ENCODE measurements around the gene RANBP1. TPM values are rescaled to one million over a fixed set of nuclear protein-coding genes. Genes with fewer than 3 reads are reported as not detected.

RANBP1 gene
- total and polyA plus RNA-seq, 7 donors = 32.2 to 161 (median 52.1) TPM

- Histone ChIP-seq H3K27me3 (ENCODE audit: insufficient read depth in 3 of 3, low read length in 2 of 3) (no peaks in the 10 kb centered on the region), H3K36me3 (ENCODE audit: insufficient read depth in 1 of 2, low read depth in 1 of 2) (peaks cover 0 to under 1% of the 10 kb centered on the region in 2 donors), H3K27ac (peak overlapping the region; percentile 88), H3K4me3 (peak overlapping the region; percentile 98), H3K4me1 (peaks cover 45% of the 10 kb centered on the region), H3K9me3 (no peaks in the 10 kb centered on the region)
- no peak for TF ChIP-seq CTCF (IDR thresholded peaks at IDR 0.05)
- 0 to 2% (median 0%) methylated on average over 9 to 34 of the region's 34 CpGs for WGBS, 3 donors
- ATAC-seq = peak; percentile 28 to 65 (median 54)
- intact Hi-C loops (cut with DNase I) = loop anchor here (5.0 kb wide), 2 partner anchors 37 to 58 kb away; partner anchors contain the start of genes RANBP1 (in 1 of the 2), TANGO2 (in 1 of the 2) and TRMT2A (in 1 of the 2)
- DNase-seq = peak; percentile 64 to 83
Measured at GRCh38 chr22:20080445-20080775, 35.5 kb upstream of the RANBP1 start.

GRCh38 chr22:20080776-20081654 lies 34.9 kb upstream of the RANBP1 start:
- ATAC-seq (peak in 2 of 4 donors; percentile 2 to 6), DNase-seq (no peak)
- Histone ChIP-seq H3K36me3 (ENCODE audit: insufficient read depth in 1 of 2, low read depth in 1 of 2) (peaks cover under 1 to 6% of the 10 kb centered on the region in 2 donors), H3K9me3 (no peaks in the 10 kb centered on the region), H3K4me3 (peak overlapping the region; percentile 98), H3K27ac (peak overlapping the region; percentile 88), H3K27me3 (ENCODE audit: insufficient read depth in 3 of 3, low read length in 2 of 3) (no peaks in the 10 kb centered on the region), H3K4me1 (peaks cover 49% of the 10 kb centered on the region)
- 4 to 8% (median 6%) methylated on average over 27 of the region's 27 CpGs for WGBS, 3 donors
- intact Hi-C loops (cut with DNase I) = loop anchor here (5.0 kb wide), 2 partner anchors 36 to 59 kb away; partner anchors contain the start of genes RANBP1 (in 1 of the 2), TANGO2 (in 1 of the 2) and TRMT2A (in 1 of the 2)
- no peak for TF ChIP-seq CTCF (IDR thresholded peaks at IDR 0.05)

GRCh38 chr22:20083157-20083890 lies 32.6 kb upstream of the RANBP1 start:
- WGBS, 3 donors = 84 to 86% (median 85%) methylated on average over 10 of the region's 10 CpGs
- intact Hi-C loops (cut with DNase I) = loop anchor here (5.0 kb wide), 2 partner anchors 34 to 61 kb away; partner anchors contain the start of genes RANBP1 (in 1 of the 2), TANGO2 (in 1 of the 2) and TRMT2A (in 1 of the 2)

More at GRCh38 chr22:20083157-20083890, 32.6 kb upstream of the RANBP1 start:
- Histone ChIP-seq H3K4me1 (peaks cover 49% of the 10 kb centered on the region), H3K4me3 (no peak overlapping the region), H3K27me3 (ENCODE audit: insufficient read depth in 3 of 3, low read length in 2 of 3) (no peaks in the 10 kb centered on the region), H3K36me3 (ENCODE audit: insufficient read depth in 1 of 2, low read depth in 1 of 2) (peaks cover 8 to 29% of the 10 kb centered on the region in 2 donors), H3K9me3 (no peaks in the 10 kb centered on the region), H3K27ac (peak overlapping the region; percentile 20)
- no peak for ATAC-seq
- no peak for DNase-seq
- TF ChIP-seq CTCF (IDR thresholded peaks at IDR 0.05) = no peak

Measured in psoas muscle (tissue), 8 donors.